ENCODE measurements around the gene NCOA7. TPM values are rescaled to one million over a fixed set of nuclear protein-coding genes. Genes with fewer than 3 reads are reported as not detected.

The NCOA7 gene
- total RNA-seq, 1 experiment from 2014 or later, result 13.8 TPM

DNA sequence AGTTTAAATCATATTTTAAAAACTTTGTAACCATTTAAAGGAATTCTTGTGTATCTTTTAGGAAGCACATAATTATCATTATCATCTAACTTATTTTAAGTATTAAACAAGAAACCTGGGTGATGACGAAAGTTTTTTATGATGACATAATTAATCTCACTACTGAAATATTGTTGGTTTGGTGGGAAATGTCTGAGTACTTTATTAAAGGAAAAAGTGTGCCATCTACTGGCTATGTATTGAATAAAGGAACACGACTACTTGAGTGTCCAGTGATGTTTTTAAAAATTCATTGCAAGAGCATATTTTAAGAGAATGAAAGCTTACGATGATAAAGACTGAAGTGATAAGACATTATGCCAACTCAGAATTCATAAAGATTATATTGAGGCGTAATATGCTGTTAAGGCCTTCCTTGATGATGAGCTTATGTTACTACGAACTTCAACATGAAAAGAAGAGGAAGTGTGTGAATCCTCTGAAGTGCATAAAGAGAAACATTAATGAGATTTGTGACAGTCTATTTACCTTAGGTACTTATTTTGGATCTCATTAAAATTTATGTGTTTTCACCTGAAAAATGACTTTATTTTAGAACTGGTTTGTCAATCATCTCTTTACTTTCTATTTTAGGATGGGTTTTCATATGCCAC lies 183.6 kb downstream of the NCOA7 start:
- no peaks in the 10 kb centered on the region for H3K27me3 ChIP-seq (ENCODE audit: insufficient read depth, low read length)
- intact Hi-C loops (cut with micrococcal nuclease), result loop anchor here (2.0 kb wide), 2 partner anchors 116 to 184 kb away; partner anchors contain the start of gene NCOA7
- H3K4me3 ChIP-seq (replicated peaks in 1 of 2; ENCODE audit: low read depth in 1 of 2, low read length in 2 of 2), result no peak overlapping the region
- CTCF ChIA-PET, result interaction anchor here (0.7 to 2.0 kb wide), 16 partner anchors 9 to 1212 kb away, joined by 3 to 18 read pairs (median 4); partner anchors contain the start of genes HINT3, NCOA7 and TRMT11
- H3K4me1 ChIP-seq (ENCODE audit: control insufficient read depth in 1 of 2, insufficient read depth in 2 of 2, low read length in 2 of 2), result no peaks in the 10 kb centered on the region
- no peaks in the 10 kb centered on the region for H3K9me3 ChIP-seq (ENCODE audit: control insufficient read depth in 1 of 2, insufficient read depth in 1 of 2, low read depth in 1 of 2, low read length in 2 of 2)
- no peaks in the 10 kb centered on the region for H3K79me2 ChIP-seq (ENCODE audit: insufficient read depth, low read length)
- no TSS peak for BruUV-seq (replicated peaks)
- DNase-seq (ENCODE audit: low read depth, low spot score) (peak; percentile 46), ATAC-seq (peak; percentile 77)
- H3K36me3 ChIP-seq (ENCODE audit: control insufficient read depth in 1 of 2, insufficient read depth in 2 of 2, low read length in 2 of 2), result no peaks in the 10 kb centered on the region; a peak in 2 of 4 replicates
- RAD21 ChIA-PET (ENCODE audit: low non-redundant PET in 1 of 2, low total read pairs in 2 of 2, uncharacterized antibody in 2 of 2, unreplicated experiment in 2 of 2), result interaction anchor here in 1 of 2 experiments (1.0 to 1.1 kb wide), 2 partner anchors 74 to 193 kb away, joined by 3 read pairs; no protein-coding TSS in a partner anchor
- H3K9ac ChIP-seq (ENCODE audit: low read length), result no peak overlapping the region
- H3K4me2 ChIP-seq (ENCODE audit: low read length), result no peak overlapping the region
- H3K27ac ChIP-seq (ENCODE audit: low read depth, low read length), result no peak overlapping the region
- no peak overlapping the region for H2AFZ ChIP-seq (ENCODE audit: low read depth, low read length, poor library complexity, severe bottlenecking)
- H3K9me2 ChIP-seq (ENCODE audit: insufficient read depth), result no peaks in the 10 kb centered on the region
- no peaks in the 10 kb centered on the region for H4K20me1 ChIP-seq (ENCODE audit: insufficient read depth)
- POLR2A ChIA-PET, result no interaction called here
- TF ChIP-seq RAD21 (IDR thresholded peaks at IDR 0.05; ENCODE audit: low read depth) (peak; percentile 71), ZNF274 (IDR thresholded peaks at IDR 0.05; ENCODE audit: low read depth, low read length) (no peak), EGR1 (IDR thresholded peaks at IDR 0.05; ENCODE audit: low read depth) (no peak), ELF1 (IDR thresholded peaks at IDR 0.05; ENCODE audit: borderline replicate concordance, low read depth) (no peak), CBX3 (IDR thresholded peaks at IDR 0.05; ENCODE audit: low read depth) (no peak)
- TF ChIP-seq, protein P1, sequence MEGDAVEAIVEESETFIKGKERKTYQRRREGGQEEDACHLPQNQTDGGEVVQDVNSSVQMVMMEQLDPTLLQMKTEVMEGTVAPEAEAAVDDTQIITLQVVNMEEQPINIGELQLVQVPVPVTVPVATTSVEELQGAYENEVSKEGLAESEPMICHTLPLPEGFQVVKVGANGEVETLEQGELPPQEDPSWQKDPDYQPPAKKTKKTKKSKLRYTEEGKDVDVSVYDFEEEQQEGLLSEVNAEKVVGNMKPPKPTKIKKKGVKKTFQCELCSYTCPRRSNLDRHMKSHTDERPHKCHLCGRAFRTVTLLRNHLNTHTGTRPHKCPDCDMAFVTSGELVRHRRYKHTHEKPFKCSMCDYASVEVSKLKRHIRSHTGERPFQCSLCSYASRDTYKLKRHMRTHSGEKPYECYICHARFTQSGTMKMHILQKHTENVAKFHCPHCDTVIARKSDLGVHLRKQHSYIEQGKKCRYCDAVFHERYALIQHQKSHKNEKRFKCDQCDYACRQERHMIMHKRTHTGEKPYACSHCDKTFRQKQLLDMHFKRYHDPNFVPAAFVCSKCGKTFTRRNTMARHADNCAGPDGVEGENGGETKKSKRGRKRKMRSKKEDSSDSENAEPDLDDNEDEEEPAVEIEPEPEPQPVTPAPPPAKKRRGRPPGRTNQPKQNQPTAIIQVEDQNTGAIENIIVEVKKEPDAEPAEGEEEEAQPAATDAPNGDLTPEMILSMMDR (IDR thresholded peaks at IDR 0.05 in 2 of 3, conservative IDR thresholded peaks at IDR 0.05 in 1 of 3; ENCODE audit: borderline replicate concordance in 1 of 3, insufficient read depth in 1 of 3, low read depth in 2 of 3, low read length in 2 of 3), result peak; percentile 35 to 67 (median 52); a peak in 5 of 6 replicates

DNA sequence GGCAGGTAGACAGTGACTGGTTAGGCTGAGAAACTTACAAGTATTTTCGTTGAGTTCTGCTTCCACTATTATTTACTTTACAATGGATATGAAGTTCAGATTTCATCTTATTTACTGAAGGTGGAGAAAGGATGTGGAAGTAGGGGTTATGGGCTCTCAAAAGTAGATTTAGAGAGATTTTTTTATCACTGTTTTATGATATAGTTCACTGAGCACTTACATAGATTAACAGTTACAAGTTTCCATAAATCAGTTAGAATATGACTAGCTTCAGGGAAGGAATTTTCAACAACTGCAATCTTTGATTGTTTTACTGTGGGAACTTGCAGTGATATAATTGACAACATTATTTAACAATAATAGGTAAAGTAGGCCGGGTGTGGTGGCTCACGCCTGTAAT lies 188.3 kb downstream of the NCOA7 start:
- no peak for ATAC-seq
- Histone ChIP-seq H3K27ac (ENCODE audit: low read depth, low read length) (no peak overlapping the region), H3K27me3 (ENCODE audit: insufficient read depth, low read length) (no peaks in the 10 kb centered on the region), H3K36me3 (ENCODE audit: control insufficient read depth in 1 of 2, insufficient read depth in 2 of 2, low read length in 2 of 2) (no peaks in the 10 kb centered on the region; a peak in 2 of 4 replicates), H3K4me1 (ENCODE audit: control insufficient read depth in 1 of 2, insufficient read depth in 2 of 2, low read length in 2 of 2) (peaks cover 0 to 5% of the 10 kb centered on the region in 2 experiments; a peak in 2 of 4 replicates), H3K4me3 (replicated peaks in 1 of 2; ENCODE audit: low read depth in 1 of 2, low read length in 2 of 2) (no peak overlapping the region), H2AFZ (ENCODE audit: low read depth, low read length, poor library complexity, severe bottlenecking) (no peak overlapping the region), H4K20me1 (ENCODE audit: insufficient read depth) (no peaks in the 10 kb centered on the region), H3K9me3 (ENCODE audit: control insufficient read depth in 1 of 2, insufficient read depth in 1 of 2, low read depth in 1 of 2, low read length in 2 of 2) (no peaks in the 10 kb centered on the region), H3K9ac (ENCODE audit: low read length) (no peak overlapping the region), H3K79me2 (ENCODE audit: insufficient read depth, low read length) (no peaks in the 10 kb centered on the region), H3K9me2 (ENCODE audit: insufficient read depth) (no peaks in the 10 kb centered on the region), H3K4me2 (ENCODE audit: low read length) (no peak overlapping the region)
- ChIA-PET POLR2A (no interaction called here), CTCF (no interaction called here), RAD21 (ENCODE audit: low non-redundant PET in 1 of 2, low total read pairs in 2 of 2, uncharacterized antibody in 2 of 2, unreplicated experiment in 2 of 2) (no interaction called here)
- intact Hi-C loops (cut with micrococcal nuclease), result loop anchor here (5.0 kb wide), 1 partner anchor 667 kb away; no protein-coding TSS in a partner anchor
- no TSS peak for BruUV-seq (replicated peaks)
- DNase-seq (ENCODE audit: low read depth, low spot score), result no peak
- TF ChIP-seq POLR2A (IDR thresholded peaks at IDR 0.05; ENCODE audit: borderline replicate concordance, extremely low read depth, insufficient read depth, insufficient read length) (no peak), RAD21 (IDR thresholded peaks at IDR 0.05; ENCODE audit: low read depth) (no peak), POLR2AphosphoS5 (IDR thresholded peaks at IDR 0.05; ENCODE audit: low read depth, low read length) (no peak)
- TF ChIP-seq, protein P2, sequence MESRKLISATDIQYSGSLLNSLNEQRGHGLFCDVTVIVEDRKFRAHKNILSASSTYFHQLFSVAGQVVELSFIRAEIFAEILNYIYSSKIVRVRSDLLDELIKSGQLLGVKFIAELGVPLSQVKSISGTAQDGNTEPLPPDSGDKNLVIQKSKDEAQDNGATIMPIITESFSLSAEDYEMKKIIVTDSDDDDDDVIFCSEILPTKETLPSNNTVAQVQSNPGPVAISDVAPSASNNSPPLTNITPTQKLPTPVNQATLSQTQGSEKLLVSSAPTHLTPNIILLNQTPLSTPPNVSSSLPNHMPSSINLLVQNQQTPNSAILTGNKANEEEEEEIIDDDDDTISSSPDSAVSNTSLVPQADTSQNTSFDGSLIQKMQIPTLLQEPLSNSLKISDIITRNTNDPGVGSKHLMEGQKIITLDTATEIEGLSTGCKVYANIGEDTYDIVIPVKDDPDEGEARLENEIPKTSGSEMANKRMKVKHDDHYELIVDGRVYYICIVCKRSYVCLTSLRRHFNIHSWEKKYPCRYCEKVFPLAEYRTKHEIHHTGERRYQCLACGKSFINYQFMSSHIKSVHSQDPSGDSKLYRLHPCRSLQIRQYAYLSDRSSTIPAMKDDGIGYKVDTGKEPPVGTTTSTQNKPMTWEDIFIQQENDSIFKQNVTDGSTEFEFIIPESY (IDR thresholded peaks at IDR 0.05; ENCODE audit: extremely low read depth, insufficient replicate concordance, low read length), result no peak
- TF ChIP-seq, protein P3, sequence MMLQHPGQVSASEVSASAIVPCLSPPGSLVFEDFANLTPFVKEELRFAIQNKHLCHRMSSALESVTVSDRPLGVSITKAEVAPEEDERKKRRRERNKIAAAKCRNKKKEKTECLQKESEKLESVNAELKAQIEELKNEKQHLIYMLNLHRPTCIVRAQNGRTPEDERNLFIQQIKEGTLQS (IDR thresholded peaks at IDR 0.05), result no peak
- TF ChIP-seq, protein P4, sequence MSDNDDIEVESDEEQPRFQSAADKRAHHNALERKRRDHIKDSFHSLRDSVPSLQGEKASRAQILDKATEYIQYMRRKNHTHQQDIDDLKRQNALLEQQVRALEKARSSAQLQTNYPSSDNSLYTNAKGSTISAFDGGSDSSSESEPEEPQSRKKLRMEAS (IDR thresholded peaks at IDR 0.05), result no peak
- TF ChIP-seq, protein P1 (IDR thresholded peaks at IDR 0.05 in 2 of 3, conservative IDR thresholded peaks at IDR 0.05 in 1 of 3; ENCODE audit: borderline replicate concordance in 1 of 3, insufficient read depth in 1 of 3, low read depth in 2 of 3, low read length in 2 of 3), result no peak
